Adipose tissue (tissue), 3 donors: Measurements from ENCODE around the gene GSTA3. TPM values are rescaled to one million over a fixed set of nuclear protein-coding genes. Genes with fewer than 3 reads are reported as not detected.
"Not testable (repeated sequence)": the region's sequence is repeated elsewhere in the genome, so short reads cannot be mapped to it uniquely, and the experiment has no call there.

Source experiments
- H3K27ac ChIP-seq: one replicate; pipeline ENCODE4 v1.5.1; 2013; ENCODE audit warnings: low read depth, low read length
- WGBS, 3 donors: extraction: QIAGEN DNeasy Blood & Tissue Kit; methylation state at CpG; one replicate each; pipeline ENCODE4 v1.1.7; 2013; 5-methylcytosine and 5-hydroxymethylcytosine counted together
- polyA plus RNA-seq, 3 donors: library from polyadenylated mRNA; stranded (reverse); fragments of 200-250 nt; gene quantifications; one replicate each; pipeline ENCODE4 v1.2.3, GENCODE V29; 2013
- donor health status: healthy with polysubstance abuse.
- donor health status: Bipolar disorder and iron deficiency.
- donor health status: healthy.

Gene GSTA3
- polyA plus RNA-seq, result under 1 TPM in 1 of 3 donors, not detected in 2; 0.45 TPM

DNA sequence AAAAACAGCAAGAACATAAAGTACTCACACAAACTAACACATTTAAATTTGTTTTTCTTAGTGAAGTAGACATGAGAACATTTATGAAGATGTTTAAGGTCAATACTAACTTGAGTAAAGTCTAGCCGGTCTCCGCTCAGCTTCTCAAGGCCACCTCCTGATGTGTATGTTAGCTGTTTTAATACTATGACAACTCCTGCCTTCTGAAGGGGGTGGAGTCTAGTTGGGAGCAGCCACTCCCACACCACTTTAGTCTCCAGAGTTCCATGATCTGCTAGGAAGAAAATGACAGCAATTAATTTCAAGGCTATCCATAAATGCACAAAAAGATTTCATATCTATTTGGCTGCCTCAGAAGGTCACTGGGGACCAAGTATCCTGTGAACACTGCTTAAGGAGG is at the start of gene GSTA3:
GSTA3 (minus strand) TSS at position 168 of the 400 bp plus-strand sequence. CDS start 3,864 bp downstream, outside the sequence.
- H3K27ac ChIP-seq, result no peak within 1 kb of the TSS
- 19 to 90% (median 88%) methylated on average over 2 of the region's 2 CpGs for WGBS, 3 donors

DNA sequence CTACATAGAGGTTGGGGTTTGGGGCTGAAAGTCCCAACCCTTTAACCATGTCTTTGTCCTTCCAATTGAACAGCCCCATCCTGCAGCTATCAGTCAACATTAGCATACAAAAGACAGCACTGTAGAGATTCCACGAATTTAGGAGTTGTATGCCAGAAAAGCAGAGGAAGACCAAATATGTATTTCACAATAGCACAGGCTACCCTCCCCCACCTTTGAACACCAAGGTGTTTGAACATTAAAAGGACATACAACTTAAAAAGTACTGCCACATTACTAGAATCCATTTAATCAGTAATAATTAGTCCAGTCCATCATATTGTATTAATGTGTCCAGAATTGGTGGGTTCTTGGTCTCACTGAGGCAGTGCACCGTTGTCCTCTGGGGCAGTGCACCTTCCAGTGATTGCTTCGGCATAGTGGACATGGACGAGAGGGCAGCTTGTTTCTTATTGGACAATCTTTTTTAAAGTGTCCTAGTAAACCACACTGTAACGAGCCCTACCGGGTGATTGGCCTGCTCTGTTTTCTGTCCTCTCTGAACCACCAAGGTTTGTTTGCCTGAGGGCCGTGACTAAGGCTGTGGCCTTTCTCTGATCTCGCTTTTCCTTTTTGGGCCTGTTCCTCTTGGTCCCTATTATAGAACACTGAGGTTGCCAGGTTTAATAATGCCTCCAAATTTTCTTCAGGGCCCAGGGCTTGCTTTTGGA is 49.2 kb upstream of the GSTA3 start:
- 66 to 78% (median 69%) methylated on average over 8 of the region's 8 CpGs for WGBS, 3 donors
- H3K27ac ChIP-seq, result no peak overlapping the region

DNA sequence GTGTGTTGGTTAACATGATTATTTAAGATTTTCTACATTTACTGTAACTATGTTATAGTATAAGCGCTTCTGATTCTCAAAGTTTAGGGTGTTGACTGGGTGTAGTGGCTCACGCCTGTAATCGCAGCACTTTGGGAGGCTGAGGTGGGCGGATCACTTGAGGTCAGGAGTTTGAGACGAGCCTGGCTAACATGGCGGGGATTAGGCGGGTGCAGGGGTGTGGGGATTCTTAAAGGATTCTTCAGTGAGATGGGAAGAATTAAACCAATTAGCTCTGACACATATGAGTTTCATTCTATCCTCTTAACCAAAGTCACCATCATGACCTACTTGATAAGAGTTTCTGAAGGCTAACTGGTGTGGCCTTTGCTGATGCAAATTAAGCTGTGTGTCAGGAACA is 46.4 kb upstream of the GSTA3 start:
- H3K27ac ChIP-seq, result no peak overlapping the region
- WGBS, 3 donors, result 79 to 97% (median 95%) methylated on average over 7 of the region's 7 CpGs

DNA sequence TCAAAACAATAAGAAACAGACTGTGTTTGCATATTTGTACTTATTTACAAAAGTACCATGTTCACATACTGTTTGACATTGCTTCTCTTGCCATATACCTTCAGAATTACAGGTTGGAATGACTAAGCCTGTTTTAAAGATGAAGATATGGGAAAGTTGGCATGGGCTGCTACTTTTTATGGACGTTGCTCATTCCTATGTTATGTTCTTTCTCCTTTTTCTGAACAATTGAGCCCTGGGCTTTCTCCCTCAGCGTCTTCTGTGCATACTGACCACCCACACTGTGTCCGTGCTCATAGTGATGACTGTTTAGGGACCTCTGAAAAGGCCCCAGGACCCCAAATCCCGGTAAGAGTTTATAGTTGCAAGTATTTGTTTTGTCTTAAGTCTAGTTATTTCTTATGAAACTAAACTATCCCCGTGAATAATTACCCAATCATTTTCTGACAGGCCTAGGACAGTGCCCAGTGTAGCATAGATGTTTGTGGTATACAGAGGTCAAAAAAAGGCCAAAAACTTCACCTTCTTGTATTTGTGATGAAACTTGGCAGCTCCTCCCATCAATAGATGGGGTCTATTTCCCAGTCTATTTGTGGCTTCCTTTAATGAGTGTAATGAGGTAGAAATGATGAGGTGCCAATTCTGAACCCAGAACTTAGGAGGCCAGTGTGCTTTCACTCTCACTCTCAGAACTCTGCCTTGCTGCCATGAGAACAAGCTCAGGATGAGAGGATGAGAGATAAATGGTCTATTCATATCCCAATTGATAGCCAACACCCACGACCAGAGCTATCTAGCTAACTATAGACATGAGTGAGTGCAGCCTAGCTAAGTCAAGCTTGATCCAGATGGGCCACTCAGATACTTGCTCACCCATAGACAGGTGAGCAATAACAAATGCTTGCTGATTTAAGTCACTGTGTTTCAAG is 44.7 kb upstream of the GSTA3 start:
- WGBS, 3 donors, result 69 to 85% (median 74%) methylated on average over 6 of the region's 6 CpGs
- H3K27ac ChIP-seq, result no peak overlapping the region

DNA sequence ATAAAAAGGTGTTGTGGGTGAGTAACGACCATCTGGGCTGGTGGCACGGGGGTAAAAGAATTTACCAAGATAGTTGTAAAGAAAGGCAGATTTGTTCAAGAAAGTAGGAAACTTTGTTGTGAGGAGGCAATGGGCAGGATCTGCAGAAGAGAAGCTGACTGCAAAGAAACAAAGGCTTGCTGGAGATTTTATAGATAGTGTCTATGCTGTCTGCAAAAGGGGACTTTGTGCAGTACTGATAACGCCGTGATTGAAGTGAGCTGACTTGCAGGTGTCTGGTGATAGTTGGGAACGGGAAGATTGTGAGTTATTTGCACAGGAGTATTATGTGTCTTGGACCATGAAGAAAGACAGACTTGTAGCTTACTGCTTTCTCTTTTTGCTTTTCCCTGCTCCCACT is 36.8 kb upstream of the GSTA3 start:
- no peak overlapping the region for H3K27ac ChIP-seq
- WGBS, 3 donors, result 9 to 26% (median 22%) methylated on average over 5 of the region's 5 CpGs

DNA sequence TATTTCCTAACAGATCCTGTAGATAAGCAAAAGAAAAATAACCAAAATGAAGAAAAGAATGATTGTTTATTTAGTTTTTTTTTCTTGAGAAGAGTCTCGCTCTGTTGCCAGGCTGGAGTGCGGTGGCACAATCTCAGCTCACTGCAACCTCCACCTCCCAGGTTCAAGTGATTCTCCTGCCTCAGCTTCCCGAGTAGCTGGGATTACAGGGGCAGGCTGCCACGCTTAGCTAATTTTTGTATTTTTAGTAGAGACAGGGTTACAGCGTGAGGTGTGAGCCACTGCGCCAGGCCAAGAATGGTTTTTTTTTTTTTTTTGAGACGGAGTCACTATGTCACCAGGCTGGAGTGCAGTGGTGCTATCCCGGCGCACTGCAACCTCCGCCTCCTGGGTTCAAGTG is 33.3 kb upstream of the GSTA3 start:
- 90 to 93% (median 93%) methylated on average over 10 of the region's 10 CpGs for WGBS, 3 donors
- H3K27ac ChIP-seq, result not testable (repeated sequence)

DNA sequence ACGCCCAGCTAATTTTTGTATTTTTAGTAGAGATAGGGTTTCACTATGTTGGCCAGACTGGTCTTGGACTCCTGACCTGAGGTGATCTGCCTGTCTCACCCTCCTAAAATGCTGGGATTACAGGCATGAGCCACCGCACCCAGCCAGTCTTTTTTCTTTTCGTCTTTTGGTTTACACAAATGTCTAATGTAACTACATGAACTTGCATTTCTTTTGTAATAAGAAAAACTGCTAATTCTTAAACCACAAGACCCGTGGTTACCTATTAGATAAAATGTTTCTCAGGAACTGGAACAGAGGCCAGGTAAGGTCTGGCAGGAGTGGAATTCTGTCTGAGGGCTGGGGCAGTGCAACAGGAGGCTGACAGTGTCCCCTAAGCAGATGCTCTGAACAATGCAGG is 32.7 kb upstream of the GSTA3 start:
- 75 to 84% (median 80%) methylated on average over 4 of the region's 4 CpGs for WGBS, 3 donors
- H3K27ac ChIP-seq, result no peak overlapping the region

DNA sequence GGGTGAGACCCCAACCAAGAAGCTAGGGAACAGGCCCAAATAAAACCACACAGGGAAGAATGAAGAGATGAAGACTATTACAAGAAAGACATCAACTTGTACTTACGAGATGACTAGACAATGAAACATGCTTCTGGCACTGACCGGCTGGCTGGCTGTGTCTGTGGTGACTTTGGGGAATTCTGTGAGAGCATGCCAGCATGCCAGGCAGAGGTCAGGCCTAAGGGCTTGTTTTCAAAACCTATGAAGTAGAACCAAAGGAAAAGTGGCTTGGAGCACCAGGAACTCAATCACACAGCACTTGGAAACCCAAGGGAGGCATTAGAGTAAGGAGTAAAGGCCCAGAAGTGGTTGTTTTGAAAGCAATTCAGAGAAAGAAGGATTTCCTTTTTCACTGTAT is 28.4 kb upstream of the GSTA3 start:
- 78 to 85% (median 83%) methylated on average over 2 of the region's 2 CpGs for WGBS, 3 donors
- no peak overlapping the region for H3K27ac ChIP-seq

DNA sequence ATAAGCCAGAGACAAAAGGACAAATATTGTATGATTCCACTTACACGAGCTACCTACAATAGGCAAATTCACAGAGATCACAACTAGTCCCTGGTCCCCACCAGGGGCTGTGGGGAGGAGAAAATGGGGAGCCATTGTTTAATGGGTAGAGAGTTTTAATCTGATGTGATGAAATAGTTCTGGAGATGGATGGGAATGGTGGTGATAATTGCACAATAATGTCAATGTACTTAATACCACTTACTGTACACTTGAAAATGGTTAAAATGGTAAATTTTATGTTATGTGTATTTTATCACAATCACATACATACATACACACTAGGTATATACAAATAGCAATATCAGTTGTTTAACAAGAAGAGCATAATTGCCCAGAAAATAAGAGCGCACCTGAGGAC is 24.3 kb upstream of the GSTA3 start:
- no peak overlapping the region for H3K27ac ChIP-seq
- 82 to 89% (median 84%) methylated on average over 2 of the region's 2 CpGs for WGBS, 3 donors

DNA sequence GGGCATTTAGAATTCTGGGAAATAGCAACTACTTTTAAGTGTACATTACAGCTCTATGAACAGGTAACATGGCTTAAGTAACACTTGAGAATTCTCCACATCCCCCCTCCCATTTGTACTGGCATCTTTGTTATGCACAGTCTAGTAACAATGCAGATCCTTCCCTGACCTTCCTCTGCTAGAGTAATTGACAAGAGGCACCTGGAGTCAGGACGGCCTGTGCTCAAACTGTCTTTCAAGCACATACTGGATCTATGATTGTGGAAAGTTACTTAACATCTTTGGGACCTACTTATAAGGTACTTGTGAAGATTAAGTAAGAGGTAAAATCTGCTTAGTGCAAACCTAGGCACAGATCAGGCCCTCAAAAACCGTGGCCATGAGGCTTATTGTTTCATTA is 21.9 kb upstream of the GSTA3 start:
- 68 to 94% (median 77%) methylated on average over 2 of the region's 2 CpGs for WGBS, 3 donors
- H3K27ac ChIP-seq, result no peak overlapping the region

DNA sequence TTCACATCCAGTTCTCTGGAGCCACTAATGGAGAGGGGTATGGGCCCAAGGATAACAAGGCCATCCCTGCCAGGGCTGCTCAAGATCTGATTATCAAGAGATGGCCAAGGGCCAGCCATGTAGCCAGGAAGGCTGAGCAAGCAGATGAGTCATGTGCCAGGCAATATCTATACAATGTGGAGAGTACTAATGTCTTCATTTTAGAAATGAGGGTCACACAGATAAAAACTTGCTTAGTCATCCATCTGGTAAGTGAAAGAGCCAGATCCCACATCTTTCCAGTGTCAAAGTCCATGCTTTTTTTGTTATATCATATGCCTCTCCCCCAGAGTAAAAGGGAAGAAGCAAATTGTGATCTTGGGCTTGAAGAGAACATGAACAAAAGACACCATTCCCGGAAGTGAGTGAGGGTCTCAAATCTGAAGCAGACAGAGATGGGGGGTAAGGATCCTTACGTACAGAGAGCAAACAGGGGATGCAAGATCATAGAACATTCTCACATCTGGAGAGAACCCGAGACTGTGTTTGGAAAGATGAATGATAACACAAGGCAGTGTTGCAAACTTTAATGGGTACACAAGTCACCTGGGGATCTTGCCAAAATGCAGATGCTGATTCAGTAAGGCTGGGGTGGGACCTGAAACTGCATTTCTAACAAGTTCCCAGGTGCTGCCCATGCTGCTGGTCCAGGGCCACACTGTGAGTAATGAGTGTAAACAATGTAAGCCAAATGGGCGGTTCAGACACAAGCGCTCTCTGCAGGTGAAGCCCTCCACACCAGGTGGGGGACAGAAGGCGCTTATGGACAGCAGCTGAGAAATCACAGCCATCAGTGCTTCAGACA is 20.0 kb upstream of the GSTA3 start:
- H3K27ac ChIP-seq, result no peak overlapping the region
- 82 to 92% (median 83%) methylated on average over 6 of the region's 6 CpGs for WGBS, 3 donors

DNA sequence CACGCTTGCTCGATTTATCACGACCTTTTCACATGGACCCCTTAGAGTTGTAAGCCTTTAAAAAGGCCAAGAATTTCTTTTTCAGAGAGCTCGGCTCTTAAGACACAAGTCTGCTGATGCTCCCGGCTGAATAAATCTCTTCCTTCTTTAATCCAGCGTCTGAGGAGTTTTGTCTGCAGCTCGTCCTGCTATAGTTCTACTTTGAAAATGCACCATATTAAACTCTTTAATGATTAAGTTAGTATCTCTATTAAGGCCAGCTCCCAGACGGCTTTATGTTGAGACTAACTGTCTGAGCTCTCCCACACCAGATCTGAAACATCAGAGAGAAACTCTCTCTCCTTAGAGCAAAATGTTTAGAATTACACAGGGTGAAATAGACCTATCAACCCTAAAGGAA is 18.0 kb upstream of the GSTA3 start:
- H3K27ac ChIP-seq, result no peak overlapping the region
- 64 to 85% (median 66%) methylated on average over 8 of the region's 8 CpGs for WGBS, 3 donors

DNA sequence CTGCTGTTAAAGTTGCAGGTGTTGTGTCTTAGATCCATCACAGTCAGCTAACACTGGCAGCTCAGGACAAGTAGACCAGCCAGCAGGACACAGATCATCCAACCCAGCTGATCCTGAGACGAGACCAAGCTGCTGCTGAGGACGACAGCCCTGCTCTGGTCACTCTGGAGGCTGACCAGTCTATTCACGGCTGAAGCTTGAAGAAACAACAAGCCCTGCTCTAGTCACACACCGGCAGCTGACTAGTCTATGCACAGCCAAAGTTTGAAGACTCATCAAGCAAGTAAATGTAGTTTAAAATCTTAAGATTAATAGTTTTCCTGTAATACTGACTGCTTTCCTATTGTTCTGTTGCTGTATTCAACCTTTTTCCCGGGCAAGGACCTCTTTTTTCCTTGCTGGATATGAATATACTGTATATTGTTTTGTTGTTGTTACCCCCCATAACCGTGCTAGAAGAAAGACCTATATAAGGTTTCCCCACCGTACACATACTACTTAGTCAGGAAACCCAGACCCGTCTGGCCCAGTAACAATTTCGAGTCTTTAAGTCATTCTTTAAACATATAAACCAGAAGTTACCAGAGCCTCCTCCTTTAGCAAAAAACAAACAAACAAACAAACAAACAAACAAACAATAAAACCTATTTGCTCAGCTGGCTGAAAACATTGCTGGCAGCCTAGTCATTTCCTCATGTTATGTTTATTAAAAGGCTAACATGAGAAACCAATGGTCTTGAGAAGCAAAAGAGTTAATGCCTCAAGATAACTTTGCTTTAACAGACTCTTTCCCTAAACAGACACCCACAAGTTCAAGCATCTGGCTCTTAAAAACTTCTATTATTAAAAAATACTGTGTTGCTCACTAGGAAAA is 16.7 kb upstream of the GSTA3 start:
- 73 to 78% (median 73%) methylated on average over 9 of the region's 9 CpGs for WGBS, 3 donors
- H3K27ac ChIP-seq, result no peak overlapping the region

DNA sequence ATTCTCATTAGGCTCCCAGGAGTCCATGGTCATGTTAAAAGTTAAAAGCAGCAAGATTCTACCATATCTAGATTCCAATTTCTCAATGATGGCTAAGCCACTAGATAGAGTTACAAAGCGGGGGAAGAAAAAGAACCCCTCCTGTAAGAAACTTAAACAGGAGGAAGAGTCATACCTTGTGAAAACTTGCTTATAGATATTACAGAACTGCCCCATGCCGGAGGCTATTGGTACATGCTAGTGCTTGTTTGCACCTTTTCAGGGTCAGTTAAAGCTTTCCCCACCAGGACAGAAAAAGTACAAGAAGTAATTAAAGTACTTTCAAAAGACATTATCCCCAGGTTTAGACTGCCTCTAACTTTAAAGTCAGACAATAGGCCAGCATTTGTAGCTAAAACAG is 15.5 kb upstream of the GSTA3 start:
- 91 to 93% (median 93%) methylated on average over 2 of the region's 2 CpGs for WGBS, 3 donors
- H3K27ac ChIP-seq, result no peak overlapping the region

DNA sequence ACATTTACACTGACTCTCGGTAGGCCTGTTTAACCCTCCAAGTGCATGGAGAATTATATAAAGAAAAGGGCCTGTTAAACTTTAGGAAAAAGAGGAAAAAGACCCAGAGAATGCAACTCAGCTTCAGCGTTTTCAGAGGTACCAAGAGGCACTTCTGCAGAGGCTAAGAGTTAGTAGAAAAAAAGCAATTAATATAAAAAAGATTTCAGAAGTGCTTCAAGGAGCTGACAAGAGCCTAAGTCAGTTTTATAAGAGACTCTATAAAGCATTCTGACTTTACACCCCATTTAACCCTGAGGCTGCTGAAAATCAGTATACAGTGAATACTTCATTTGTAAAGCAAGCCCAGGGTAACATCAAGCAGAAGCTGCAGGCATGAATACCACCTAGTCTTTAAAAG is 14.2 kb upstream of the GSTA3 start:
- 62 to 82% (median 76%) methylated on average over 2 of the region's 2 CpGs for WGBS, 3 donors
- H3K27ac ChIP-seq, result not testable (repeated sequence)

DNA sequence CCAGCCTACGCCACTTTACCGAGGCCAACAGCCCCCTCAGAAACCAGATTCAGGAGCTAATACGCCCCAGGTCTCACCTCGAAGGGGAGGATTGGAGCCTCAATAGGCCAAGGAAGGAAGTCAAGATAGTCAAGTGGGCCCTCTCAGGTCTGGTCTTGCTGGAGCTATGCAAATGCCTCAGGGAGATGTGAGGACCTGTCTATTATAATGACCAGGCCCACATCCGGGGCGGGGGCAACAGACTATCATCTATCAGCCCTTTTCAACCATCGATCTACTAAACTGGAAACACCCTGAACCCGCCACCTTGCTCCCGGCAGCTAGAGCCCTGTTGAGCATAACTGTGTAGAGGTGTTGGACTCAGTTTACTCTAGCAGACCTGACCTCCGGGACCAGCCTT is 12.7 kb upstream of the GSTA3 start:
- WGBS, 3 donors, result 80 to 89% (median 82%) methylated on average over 10 of the region's 10 CpGs
- no peak overlapping the region for H3K27ac ChIP-seq

DNA sequence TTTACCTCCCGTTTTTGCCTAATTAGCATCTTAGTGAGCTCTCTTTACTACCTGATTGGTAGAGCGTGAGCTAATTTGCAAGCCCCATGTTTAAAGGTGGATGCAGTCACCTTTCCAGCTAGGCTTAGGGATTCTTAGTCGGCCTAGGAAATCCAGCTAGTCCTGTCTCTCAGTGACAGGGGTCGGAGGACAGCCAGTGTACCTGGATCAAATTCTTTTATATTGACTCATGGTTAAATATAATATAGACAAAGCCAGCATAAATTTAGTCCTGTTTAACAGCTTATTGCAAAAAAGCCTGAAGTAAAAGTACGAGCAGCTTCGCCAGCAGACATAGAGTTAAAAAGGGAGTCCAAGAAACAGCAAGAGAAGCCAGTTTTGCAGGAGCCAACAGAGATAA is 12.2 kb upstream of the GSTA3 start:
- WGBS, 3 donors, result 89 to 93% (median 91%) methylated on average over 6 of the region's 6 CpGs
- H3K27ac ChIP-seq, result no peak overlapping the region

DNA sequence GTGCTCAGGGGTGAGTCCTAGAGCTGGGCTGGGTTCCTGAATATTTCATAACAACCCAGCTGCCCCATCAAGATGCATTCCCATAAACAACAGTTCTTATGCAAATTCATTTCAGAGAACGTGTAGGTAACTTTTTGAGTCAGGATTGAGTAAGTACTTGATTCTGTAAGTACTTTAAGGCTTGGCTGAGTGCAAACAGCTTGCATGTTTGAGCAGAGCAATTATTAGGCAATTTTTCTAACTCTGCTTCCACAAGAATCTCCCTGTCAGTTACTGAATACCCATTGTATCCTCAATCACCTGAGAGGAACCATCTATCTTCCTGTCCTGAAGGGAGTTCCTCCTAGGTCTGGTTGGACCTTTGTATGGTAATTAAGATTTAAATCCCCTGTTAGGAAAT is 10.0 kb upstream of the GSTA3 start:
- not testable (repeated sequence) for H3K27ac ChIP-seq
- WGBS, 3 donors, result 16 to 42% (median 24%) methylated on average over 1 of the region's 1 CpG
